ENCODE results near the gene MYEOV.

Gene MYEOV

GRCh38 chr11:69265911-69266510 is 27.9 kb upstream of the MYEOV start:
- DNase-seq (ENCODE audit: low read depth in 2 of 2), result no peak

- DNase-seq (ENCODE audit: low read depth in 2 of 2), result no peak
These were observed 26.6 kb upstream of the MYEOV start for GRCh38 chr11:69267395-69267805.

GRCh38 chr11:69268911-69269310 is 25.0 kb upstream of the MYEOV start:
- no peak for DNase-seq (ENCODE audit: low read depth in 2 of 2)

GRCh38 chr11:69269388-69269787 is 24.6 kb upstream of the MYEOV start:
- DNase-seq (ENCODE audit: low read depth in 2 of 2), result no peak

- no peak for DNase-seq (ENCODE audit: low read depth in 2 of 2)
These were observed 23.8 kb upstream of the MYEOV start for GRCh38 chr11:69269926-69270697.

GRCh38 chr11:69270941-69271340 is 23.0 kb upstream of the MYEOV start:
- no peak for DNase-seq (ENCODE audit: low read depth in 2 of 2)

GRCh38 chr11:69272055-69272454 is 21.9 kb upstream of the MYEOV start:
- no peak for DNase-seq (ENCODE audit: low read depth in 2 of 2)

GRCh38 chr11:69272831-69273485 is 21.0 kb upstream of the MYEOV start:
- DNase-seq (ENCODE audit: low read depth in 2 of 2), result no peak

- DNase-seq (ENCODE audit: low read depth in 2 of 2), result no peak
These were observed 20.4 kb upstream of the MYEOV start for GRCh38 chr11:69273571-69273970.

- DNase-seq (ENCODE audit: low read depth in 2 of 2), result no peak
These were observed 19.4 kb upstream of the MYEOV start for GRCh38 chr11:69274531-69275016.

GRCh38 chr11:69275178-69275577 is 18.8 kb upstream of the MYEOV start:
- no peak for DNase-seq (ENCODE audit: low read depth in 2 of 2)

GRCh38 chr11:69276165-69276564 is 17.8 kb upstream of the MYEOV start:
- no peak for DNase-seq (ENCODE audit: low read depth in 2 of 2)

- no peak for DNase-seq (ENCODE audit: low read depth in 2 of 2)
These were observed 16.7 kb upstream of the MYEOV start for GRCh38 chr11:69277074-69277809.

GRCh38 chr11:69278091-69278867 is 15.7 kb upstream of the MYEOV start:
- no peak for DNase-seq (ENCODE audit: low read depth in 2 of 2)

GRCh38 chr11:69280451-69280850 is 13.5 kb upstream of the MYEOV start:
- no peak for DNase-seq (ENCODE audit: low read depth in 2 of 2)

GRCh38 chr11:69280994-69281393 is 13.0 kb upstream of the MYEOV start:
- no peak for DNase-seq (ENCODE audit: low read depth in 2 of 2)

- no peak for DNase-seq (ENCODE audit: low read depth in 2 of 2)
These were observed 10.5 kb upstream of the MYEOV start for GRCh38 chr11:69283446-69283845.

- DNase-seq (ENCODE audit: low read depth in 2 of 2), result no peak
These were observed 9.9 kb upstream of the MYEOV start for GRCh38 chr11:69284081-69284511.

- DNase-seq (ENCODE audit: low read depth in 2 of 2), result no peak
These were observed 8.9 kb upstream of the MYEOV start for GRCh38 chr11:69285091-69285490.

GRCh38 chr11:69285766-69286165 is 8.2 kb upstream of the MYEOV start:
- no peak for DNase-seq (ENCODE audit: low read depth in 2 of 2)
